Esophagus muscularis mucosa (tissue), 3 donors: ENCODE results near the gene PHF13.

Experiments
- POLR2AphosphoS5 ChIP-seq, 2 donors: sonication (generic); formaldehyde crosslinking; IDR thresholded peaks; one replicate each; pipeline ENCODE4 v1.6.1; 2017; ENCODE audit warnings: antibody characterized with exemption in 2 of 2
- TF ChIP-seq, protein P1 (sequence below), 3 experiments: fragments of 200-600 bp in 2 of 3; fragments of 450-650 bp in 1 of 3; sonication (generic) in 2 of 3; IDR thresholded peaks; one replicate each; pipeline ENCODE4 v1.5.1; 2017 to 2019; ENCODE audit warnings: antibody characterized with exemption in 3 of 3, mild to moderate bottlenecking in 2 of 3, moderate library complexity in 1 of 3

DNA sequence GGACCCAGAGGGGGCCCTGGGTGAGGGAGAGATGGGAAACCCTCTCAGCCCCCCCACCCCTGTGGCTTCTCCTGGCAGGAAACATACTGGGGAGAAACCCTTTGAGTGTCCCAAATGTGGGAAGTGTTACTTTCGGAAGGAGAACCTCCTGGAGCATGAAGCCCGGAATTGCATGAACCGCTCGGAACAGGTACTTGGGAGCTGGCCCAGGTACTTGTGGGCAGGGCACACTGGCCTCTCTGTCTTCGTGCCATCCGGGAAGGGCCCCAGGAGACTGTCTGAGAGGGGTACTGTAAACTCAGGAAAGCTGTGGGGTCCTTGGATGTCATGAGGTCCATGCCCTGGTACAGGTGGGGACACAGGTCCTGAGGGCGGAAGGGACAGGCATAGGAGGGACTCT, 27.7 kb upstream of the PHF13 start:
- TF ChIP-seq, protein P1, sequence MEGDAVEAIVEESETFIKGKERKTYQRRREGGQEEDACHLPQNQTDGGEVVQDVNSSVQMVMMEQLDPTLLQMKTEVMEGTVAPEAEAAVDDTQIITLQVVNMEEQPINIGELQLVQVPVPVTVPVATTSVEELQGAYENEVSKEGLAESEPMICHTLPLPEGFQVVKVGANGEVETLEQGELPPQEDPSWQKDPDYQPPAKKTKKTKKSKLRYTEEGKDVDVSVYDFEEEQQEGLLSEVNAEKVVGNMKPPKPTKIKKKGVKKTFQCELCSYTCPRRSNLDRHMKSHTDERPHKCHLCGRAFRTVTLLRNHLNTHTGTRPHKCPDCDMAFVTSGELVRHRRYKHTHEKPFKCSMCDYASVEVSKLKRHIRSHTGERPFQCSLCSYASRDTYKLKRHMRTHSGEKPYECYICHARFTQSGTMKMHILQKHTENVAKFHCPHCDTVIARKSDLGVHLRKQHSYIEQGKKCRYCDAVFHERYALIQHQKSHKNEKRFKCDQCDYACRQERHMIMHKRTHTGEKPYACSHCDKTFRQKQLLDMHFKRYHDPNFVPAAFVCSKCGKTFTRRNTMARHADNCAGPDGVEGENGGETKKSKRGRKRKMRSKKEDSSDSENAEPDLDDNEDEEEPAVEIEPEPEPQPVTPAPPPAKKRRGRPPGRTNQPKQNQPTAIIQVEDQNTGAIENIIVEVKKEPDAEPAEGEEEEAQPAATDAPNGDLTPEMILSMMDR (IDR thresholded peaks at IDR 0.05), result no peak
- TF ChIP-seq POLR2AphosphoS5 (IDR thresholded peaks at IDR 0.05), result no peak
